Right lobe of liver (tissue), 4 donors: ENCODE data around the gene GOLGA6L2.

Experiments
- CTCF ChIP-seq, 4 donors: fragments of 200-600 bp in 3 of 4; fragments of 450-650 bp in 1 of 4; IDR thresholded peaks; one replicate each; pipeline versions ENCODE4 v1.5.1 to v1.8.0; 2016 to 2022; ENCODE audit warnings: antibody characterized with exemption in 4 of 4, mild to moderate bottlenecking in 2 of 4
- POLR2A ChIP-seq: fragments of 450-650 bp; IDR thresholded peaks from one replicate; pipeline ENCODE4 v1.6.1; 2017; ENCODE audit warnings: antibody characterized with exemption, mild to moderate bottlenecking
- donor health status: DM: no; HTN: no; CAD: no.
- donor health status: DM: no; HTN: no; CAD: no.
- donor health status: DM: no; HTN: yes; CAD: no.

- no peak for TF ChIP-seq CTCF (IDR thresholded peaks at IDR 0.05)
- TF ChIP-seq POLR2A, result no peak
Observed at GRCh38 chr15:23395030-23395692, 51.9 kb downstream of the GOLGA6L2 start.
